DMS 273 (cell line): ENCODE data around the gene LIG4.
A peak's percentile ranks its signal among the peaks of the same experiment; 100 is the strongest.

Experiments
- DNase-seq: peaks from one replicate; lab custom pipeline; 2025; ENCODE audit not compliant: unreplicated experiment; lab: John Stamatoyannopoulos, UW

The LIG4 gene

GRCh38 chr13:108215436-108215835, at the start of gene LIG4:
Gene LIG4, minus strand, starts transcription at chr13:108215536. Its CDS starts 4,268 bp downstream, at chr13:108211268.
- DNase-seq = peak; percentile 94

- no peak for DNase-seq
These were observed 48.5 kb upstream of the LIG4 start for GRCh38 chr13:108263621-108264355.

GRCh38 chr13:108257248-108257647, 41.9 kb upstream of the LIG4 start:
- no peak for DNase-seq

- DNase-seq = no peak
These were observed 33.8 kb upstream of the LIG4 start for GRCh38 chr13:108249150-108249549.

- DNase-seq = no peak
These were observed 15.0 kb upstream of the LIG4 start for GRCh38 chr13:108230377-108230776.

GRCh38 chr13:108227651-108228272, 12.4 kb upstream of the LIG4 start:
- peak; percentile 41 for DNase-seq

GRCh38 chr13:108226184-108226583, 10.8 kb upstream of the LIG4 start:
- peak; percentile 35 for DNase-seq

- DNase-seq = no peak
These were observed 10.1 kb upstream of the LIG4 start for GRCh38 chr13:108225440-108225839.

- DNase-seq = no peak
These were observed 8.6 kb upstream of the LIG4 start for GRCh38 chr13:108223687-108224503.

- no peak for DNase-seq
These were observed 4.7 kb upstream of the LIG4 start for GRCh38 chr13:108220041-108220440.

- DNase-seq = peak; percentile 95
These were observed 3.0 kb upstream of the LIG4 start, which contains the start of gene ABHD13 for GRCh38 chr13:108218044-108218974. Gene ABHD13, plus strand, starts transcription at chr13:108218392. Its CDS starts 10,827 bp downstream, at chr13:108229219.

- DNase-seq = peak; percentile 49
These were observed 2.1 kb upstream of the LIG4 start for GRCh38 chr13:108217307-108218043.

GRCh38 chr13:108214441-108215271, 680 bp downstream of the LIG4 start:
- DNase-seq = no peak

GRCh38 chr13:108213946-108214345, 1.4 kb downstream of the LIG4 start:
- no peak for DNase-seq

GRCh38 chr13:108212886-108213285, 2.5 kb downstream of the LIG4 start:
- DNase-seq = no peak

- no peak for DNase-seq
These were observed 4.8 kb downstream of the LIG4 start for GRCh38 chr13:108210551-108210950.

GRCh38 chr13:108200781-108201398, 14.4 kb downstream of the LIG4 start:
- no peak for DNase-seq

- DNase-seq = no peak
These were observed 19.5 kb downstream of the LIG4 start for GRCh38 chr13:108195861-108196260.

- DNase-seq = no peak
These were observed 20.2 kb downstream of the LIG4 start for GRCh38 chr13:108195146-108195545.
